ENCODE results near the gene LDAH.

LDAH gene

DNA sequence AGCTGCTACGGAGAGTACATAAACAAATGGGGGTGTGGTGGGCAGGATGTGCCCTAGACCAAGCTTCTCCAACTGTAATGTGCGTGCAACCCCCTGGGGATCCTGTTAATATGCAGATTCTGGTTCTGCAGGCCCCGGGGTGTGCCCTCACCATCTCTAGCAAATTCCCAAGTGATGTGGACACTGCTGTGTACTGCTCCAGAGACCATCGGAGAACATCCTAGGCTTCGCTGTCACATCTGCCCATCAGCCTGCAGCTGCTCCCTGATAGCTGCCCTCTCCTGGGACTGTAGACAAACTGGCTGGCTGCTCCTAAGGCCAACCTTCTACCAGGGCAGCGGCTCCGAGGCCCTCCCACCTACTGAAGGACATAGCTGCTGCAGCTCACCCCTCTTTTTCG is 175.2 kb downstream of the LDAH start:
- no peak overlapping the region for H3K27ac ChIP-seq
- TF ChIP-seq, protein P1, sequence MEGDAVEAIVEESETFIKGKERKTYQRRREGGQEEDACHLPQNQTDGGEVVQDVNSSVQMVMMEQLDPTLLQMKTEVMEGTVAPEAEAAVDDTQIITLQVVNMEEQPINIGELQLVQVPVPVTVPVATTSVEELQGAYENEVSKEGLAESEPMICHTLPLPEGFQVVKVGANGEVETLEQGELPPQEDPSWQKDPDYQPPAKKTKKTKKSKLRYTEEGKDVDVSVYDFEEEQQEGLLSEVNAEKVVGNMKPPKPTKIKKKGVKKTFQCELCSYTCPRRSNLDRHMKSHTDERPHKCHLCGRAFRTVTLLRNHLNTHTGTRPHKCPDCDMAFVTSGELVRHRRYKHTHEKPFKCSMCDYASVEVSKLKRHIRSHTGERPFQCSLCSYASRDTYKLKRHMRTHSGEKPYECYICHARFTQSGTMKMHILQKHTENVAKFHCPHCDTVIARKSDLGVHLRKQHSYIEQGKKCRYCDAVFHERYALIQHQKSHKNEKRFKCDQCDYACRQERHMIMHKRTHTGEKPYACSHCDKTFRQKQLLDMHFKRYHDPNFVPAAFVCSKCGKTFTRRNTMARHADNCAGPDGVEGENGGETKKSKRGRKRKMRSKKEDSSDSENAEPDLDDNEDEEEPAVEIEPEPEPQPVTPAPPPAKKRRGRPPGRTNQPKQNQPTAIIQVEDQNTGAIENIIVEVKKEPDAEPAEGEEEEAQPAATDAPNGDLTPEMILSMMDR (conservative IDR thresholded peaks at IDR 0.05), result no peak

DNA sequence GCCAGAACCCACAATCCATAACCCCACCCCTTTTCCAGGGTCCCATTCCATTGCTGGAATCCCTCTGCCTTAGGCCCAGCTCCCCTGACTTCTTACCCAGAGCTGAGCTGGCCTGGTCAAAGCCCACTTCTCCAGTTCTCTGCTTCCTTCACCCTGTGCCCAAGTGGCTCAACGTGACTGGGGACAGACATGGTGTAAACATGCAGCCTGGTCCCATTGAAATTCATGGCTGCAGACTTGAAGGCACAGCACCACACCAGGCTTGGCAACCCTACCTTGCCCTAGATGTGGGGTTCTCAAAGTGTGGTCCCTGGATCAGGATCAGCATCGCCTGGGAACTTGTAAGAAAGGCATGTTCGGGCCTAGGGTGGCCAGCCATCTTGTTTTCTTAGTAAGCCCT is 175.7 kb downstream of the LDAH start:
- no peak overlapping the region for H3K27ac ChIP-seq
- no peak for TF ChIP-seq ZFX (IDR thresholded peaks at IDR 0.05)
- TF ChIP-seq, protein P1 (conservative IDR thresholded peaks at IDR 0.05), result no peak

DNA sequence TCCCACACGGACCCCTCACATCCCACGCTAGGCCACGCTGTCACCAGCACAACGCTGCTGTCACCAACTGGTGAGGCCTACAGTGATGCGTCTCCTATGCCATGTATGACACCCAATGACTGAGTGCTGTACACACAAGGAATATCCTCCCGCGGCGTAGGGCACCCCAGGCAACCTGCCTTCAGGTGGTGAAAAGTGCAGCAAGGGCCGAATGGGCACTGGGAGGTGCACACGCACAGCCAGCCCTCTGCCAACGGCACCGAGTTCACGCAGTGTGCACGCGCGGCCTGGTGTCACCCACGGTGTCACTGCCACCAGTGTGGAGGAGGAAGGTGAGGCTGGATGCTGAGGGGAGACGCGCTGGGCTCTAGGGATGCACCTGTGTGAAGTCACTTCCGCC is 176.5 kb downstream of the LDAH start:
- H3K27ac ChIP-seq, result no peak overlapping the region
- TF ChIP-seq, protein P1 (conservative IDR thresholded peaks at IDR 0.05), result no peak
- no peak for TF ChIP-seq ZFX (IDR thresholded peaks at IDR 0.05)

DNA sequence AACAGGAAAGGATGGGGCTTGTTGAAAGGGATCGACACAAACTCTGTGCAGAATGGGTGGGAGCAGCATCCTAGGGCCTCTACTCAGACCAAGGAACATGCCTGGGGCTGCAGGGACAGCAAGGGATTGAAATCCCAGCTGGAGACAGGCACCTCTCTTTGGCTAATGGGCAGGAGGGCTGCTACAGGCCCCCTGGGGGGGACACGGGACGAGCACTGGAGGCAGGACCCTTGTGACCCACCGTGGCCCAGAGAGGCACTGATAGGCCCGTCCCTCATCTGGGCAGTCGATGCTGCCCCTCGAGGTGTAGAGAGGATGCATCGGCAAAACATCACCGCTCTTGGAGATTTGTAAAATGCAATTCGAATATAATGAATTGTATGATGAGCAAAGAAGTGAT is 177.1 kb downstream of the LDAH start:
- H3K27ac ChIP-seq, result no peak overlapping the region
- TF ChIP-seq, protein P1 (conservative IDR thresholded peaks at IDR 0.05), result no peak
- TF ChIP-seq ZFX (IDR thresholded peaks at IDR 0.05), result no peak

DNA sequence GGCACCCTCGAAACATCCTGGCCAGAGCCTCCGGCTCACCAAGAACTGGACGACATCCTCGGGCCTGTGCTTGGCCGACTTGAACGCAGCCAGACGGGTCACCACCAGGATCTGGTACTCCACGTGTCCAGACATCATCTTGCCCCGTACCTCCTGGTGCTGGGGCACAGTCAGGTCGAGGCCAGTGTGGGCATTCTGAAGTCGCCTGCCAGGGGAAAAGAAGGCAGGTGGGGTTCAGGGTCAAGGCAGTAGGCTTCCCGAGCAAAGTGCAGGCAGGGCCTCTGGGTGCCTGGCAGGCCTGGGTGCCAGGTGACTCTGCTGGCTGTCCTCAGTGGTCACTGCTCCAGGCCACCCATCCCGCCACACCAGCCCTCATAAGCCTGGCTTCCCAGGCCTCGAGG is 177.6 kb downstream of the LDAH start:
- TF ChIP-seq, protein P1 (conservative IDR thresholded peaks at IDR 0.05), result no peak
- no peak for TF ChIP-seq ZFX (IDR thresholded peaks at IDR 0.05)

DNA sequence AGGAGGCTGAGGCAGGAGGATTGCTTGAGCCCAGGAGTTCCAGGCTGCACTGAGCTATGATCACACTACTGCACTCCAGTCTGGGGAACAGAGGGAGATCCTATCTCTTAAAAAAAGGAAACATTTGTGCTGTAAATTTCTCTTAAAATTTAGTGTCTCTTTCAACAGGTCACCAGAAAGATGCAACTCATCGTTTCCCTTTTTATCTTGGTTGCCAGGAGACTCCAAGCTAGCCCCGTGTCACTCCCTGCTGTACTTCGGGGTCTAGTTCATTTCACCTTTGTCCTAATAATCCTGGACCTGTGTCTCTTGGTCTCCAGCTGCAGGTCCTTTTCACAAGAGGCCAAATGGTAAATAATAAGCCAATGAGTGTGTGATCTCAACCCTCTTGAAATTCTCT is 179.1 kb downstream of the LDAH start:
- no peak for TF ChIP-seq ZFX (IDR thresholded peaks at IDR 0.05)
- TF ChIP-seq, protein P1 (conservative IDR thresholded peaks at IDR 0.05), result no peak

More for the DNA sequence above, 177.6 kb downstream of the LDAH start:
- H3K27ac ChIP-seq, result no peak overlapping the region

DNA sequence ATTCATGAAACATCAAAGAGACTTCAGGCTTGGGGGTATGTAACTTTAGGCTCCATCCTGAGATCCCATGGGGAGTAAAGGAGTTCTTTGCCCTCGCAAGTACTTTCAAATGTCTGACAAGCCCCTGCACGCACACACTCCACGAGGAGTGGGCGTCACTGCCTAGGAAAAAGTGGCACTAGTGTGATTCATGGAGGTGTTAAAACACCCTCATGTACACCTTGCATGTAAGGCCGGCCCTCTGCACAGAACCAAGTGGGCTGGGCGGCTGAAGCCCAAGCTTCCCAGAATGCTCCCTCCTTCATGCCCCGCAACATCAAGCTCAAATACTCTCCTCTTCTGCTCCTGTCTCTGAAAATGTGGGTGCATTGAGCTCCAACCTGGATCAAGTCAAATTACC is 179.8 kb downstream of the LDAH start:
- no peak overlapping the region for H3K27ac ChIP-seq
- TF ChIP-seq, protein P1 (conservative IDR thresholded peaks at IDR 0.05), result no peak
- TF ChIP-seq ZFX (IDR thresholded peaks at IDR 0.05), result no peak

More for the DNA sequence above, 179.1 kb downstream of the LDAH start:
- H3K27ac ChIP-seq, result no peak overlapping the region
